Measurements from ENCODE around the gene FCRL6. TPM values are rescaled to one million over a fixed set of nuclear protein-coding genes. Genes with fewer than 3 reads are reported as not detected.
A peak's percentile ranks its signal among the peaks of the same experiment; 100 is the strongest.

Gene FCRL6
- total RNA-seq, 4 donors from 2014 or later: 0.62 to 1.9 (median 0.94) TPM; not detected in 1

GRCh38 chr1:159835356-159835755, 33.2 kb downstream of the FCRL6 start:
- TF ChIP-seq POLR2A (IDR thresholded peaks at IDR 0.05) (no peak), EP300 (IDR thresholded peaks at IDR 0.05) (no peak), POLR2AphosphoS5 (IDR thresholded peaks at IDR 0.05) (no peak), CTCF (IDR thresholded peaks at IDR 0.05) (no peak)
- no peaks in the 10 kb centered on the region for H3K4me1 ChIP-seq
- H3K27me3 ChIP-seq: no peaks in the 10 kb centered on the region
- WGBS, 2 donors (ENCODE audit: low coverage in 1 of 2): 45% methylated on average over 3 of the region's 3 CpGs; no CpG with 5 or more reads in 1 of the 2 donors
- H3K4me3 ChIP-seq: no peak overlapping the region
- no peak for ATAC-seq
- H3K36me3 ChIP-seq: peaks cover 0 to 53% of the 10 kb centered on the region in 2 donors
- H3K9me3 ChIP-seq: no peaks in the 10 kb centered on the region
- no peak overlapping the region for H3K27ac ChIP-seq

- Histone ChIP-seq H3K36me3 (peaks cover 0 to 59% of the 10 kb centered on the region in 2 donors), H3K4me1 (no peaks in the 10 kb centered on the region), H3K9me3 (no peaks in the 10 kb centered on the region), H3K27me3 (no peaks in the 10 kb centered on the region), H3K27ac (no peak overlapping the region), H3K4me3 (no peak overlapping the region)
- ATAC-seq: no peak
- WGBS, 2 donors (ENCODE audit: low coverage in 1 of 2): 84 to 90% methylated on average over 7 to 8 of the region's 8 CpGs
- TF ChIP-seq CTCF (IDR thresholded peaks at IDR 0.05) (peak in 1 of 4 experiments; percentile 20), POLR2AphosphoS5 (IDR thresholded peaks at IDR 0.05) (no peak)
Measured at GRCh38 chr1:159835862-159836525, 33.8 kb downstream of the FCRL6 start.

- H3K27ac ChIP-seq: no peak overlapping the region
- TF ChIP-seq POLR2A (IDR thresholded peaks at IDR 0.05) (no peak), POLR2AphosphoS5 (IDR thresholded peaks at IDR 0.05) (no peak)
- no peak for ATAC-seq
- no peaks in the 10 kb centered on the region for H3K27me3 ChIP-seq
- H3K4me1 ChIP-seq: no peaks in the 10 kb centered on the region
- 88 to 100% methylated on average over 1 of the region's 1 CpG for WGBS, 2 donors (ENCODE audit: low coverage in 1 of 2)
- no peak overlapping the region for H3K4me3 ChIP-seq
- H3K9me3 ChIP-seq: no peaks in the 10 kb centered on the region
- H3K36me3 ChIP-seq: peaks cover 0 to 71% of the 10 kb centered on the region in 2 donors
Measured at GRCh38 chr1:159838715-159839114, 36.6 kb downstream of the FCRL6 start.

- no peaks in the 10 kb centered on the region for H3K9me3 ChIP-seq
- H3K4me1 ChIP-seq: no peaks in the 10 kb centered on the region
- no peak overlapping the region for H3K4me3 ChIP-seq
- no peak for ATAC-seq
- no peak overlapping the region for H3K27ac ChIP-seq
- WGBS, 2 donors (ENCODE audit: low coverage in 1 of 2): 89 to 92% methylated on average over 3 to 5 of the region's 5 CpGs
- no peaks in the 10 kb centered on the region for H3K27me3 ChIP-seq
- peaks cover 0 to 71% of the 10 kb centered on the region in 2 donors for H3K36me3 ChIP-seq
- TF ChIP-seq EP300 (IDR thresholded peaks at IDR 0.05) (no peak), POLR2A (IDR thresholded peaks at IDR 0.05) (no peak), POLR2AphosphoS5 (IDR thresholded peaks at IDR 0.05) (no peak), CTCF (IDR thresholded peaks at IDR 0.05) (no peak)
Measured at GRCh38 chr1:159839116-159839849, 37.1 kb downstream of the FCRL6 start.

- Histone ChIP-seq H3K9me3 (no peaks in the 10 kb centered on the region), H3K4me1 (no peaks in the 10 kb centered on the region), H3K4me3 (no peak overlapping the region), H3K27ac (no peak overlapping the region), H3K36me3 (peaks cover 0 to 49% of the 10 kb centered on the region in 2 donors), H3K27me3 (no peaks in the 10 kb centered on the region)
- no peak for ATAC-seq
- no peak for TF ChIP-seq CTCF (IDR thresholded peaks at IDR 0.05)
- TF ChIP-seq EP300 (IDR thresholded peaks at IDR 0.05): no peak
- no peak for TF ChIP-seq POLR2A (IDR thresholded peaks at IDR 0.05)
- TF ChIP-seq POLR2AphosphoS5 (IDR thresholded peaks at IDR 0.05): no peak
- 68 to 70% methylated on average over 2 of the region's 2 CpGs for WGBS, 2 donors (ENCODE audit: low coverage in 1 of 2)
Measured at GRCh38 chr1:159841749-159842148, 39.6 kb downstream of the FCRL6 start.
